ELF-1 (cell line): ENCODE measurements around the gene PLTP.

Experiments used
- DNase-seq: peaks from one replicate; pipeline ENCODE4 v3.0.0-alpha.2; 2016; ENCODE audit warnings: low read depth, low spot score

PLTP gene

DNA sequence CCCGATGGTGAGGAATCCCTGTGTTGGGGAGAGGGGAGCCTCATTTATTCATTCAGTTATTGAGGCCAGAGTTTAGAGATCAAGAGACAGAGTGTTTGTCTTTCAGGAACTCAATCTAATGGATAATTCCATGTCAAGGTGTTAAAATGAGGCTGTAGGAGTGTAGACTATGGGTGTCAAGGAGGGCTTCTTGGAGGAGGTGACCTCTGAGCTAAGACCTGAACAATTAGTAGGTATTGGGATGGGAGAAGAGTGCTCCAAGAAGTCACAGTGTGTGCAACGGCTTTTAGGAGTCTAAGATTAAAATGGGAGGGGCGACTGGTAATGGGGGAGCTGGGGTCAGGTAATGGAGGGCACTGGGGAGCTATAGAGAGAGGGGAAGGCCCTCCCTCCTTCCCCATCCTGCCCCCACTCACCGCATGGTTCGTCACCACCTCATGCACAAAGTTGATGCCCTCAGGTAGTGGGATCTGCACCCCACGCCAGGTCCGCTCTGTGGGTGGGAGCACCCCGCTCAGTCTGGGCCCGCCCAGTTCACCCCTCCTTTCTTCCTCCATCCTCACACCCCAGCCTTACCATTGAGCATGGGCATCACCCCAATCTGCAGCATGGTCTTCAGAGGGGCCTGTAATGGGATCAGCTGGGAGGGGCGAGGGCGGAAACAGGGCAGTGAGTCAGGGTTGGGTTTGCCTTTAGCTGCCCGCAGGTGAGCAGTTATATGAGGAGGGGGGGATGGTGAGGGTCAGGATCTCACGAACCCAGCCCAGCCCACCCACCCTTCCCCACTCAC lies 12.7 kb downstream of the PLTP start:
- no peak for DNase-seq

GRCh38 chr20:45898285-45898684 lies 13.7 kb downstream of the PLTP start:
- no peak for DNase-seq

- DNase-seq, result no peak
These were observed 14.3 kb downstream of the PLTP start for GRCh38 chr20:45897692-45898091.

DNA sequence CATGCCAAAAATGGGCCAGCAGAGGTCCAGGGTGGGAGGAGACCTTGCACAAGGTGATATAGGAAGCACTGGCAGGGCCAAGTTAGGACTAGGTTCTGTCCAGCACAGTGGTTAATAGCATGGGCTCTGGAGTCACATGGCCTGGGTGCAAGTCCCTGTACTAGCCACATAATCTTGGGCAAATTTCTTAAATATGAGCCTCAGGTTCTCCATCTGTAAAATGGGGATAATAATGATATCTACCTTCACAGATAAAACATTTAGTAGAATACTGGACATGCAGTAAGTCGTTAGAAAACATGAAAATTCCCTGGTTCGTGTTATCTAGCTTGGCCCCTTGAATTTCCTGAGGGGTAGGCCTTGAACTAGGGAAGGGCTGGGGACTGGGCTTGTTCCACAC lies 14.7 kb downstream of the PLTP start:
- no peak for DNase-seq

GRCh38 chr20:45896641-45897161 lies 15.3 kb downstream of the PLTP start:
- no peak for DNase-seq

DNA sequence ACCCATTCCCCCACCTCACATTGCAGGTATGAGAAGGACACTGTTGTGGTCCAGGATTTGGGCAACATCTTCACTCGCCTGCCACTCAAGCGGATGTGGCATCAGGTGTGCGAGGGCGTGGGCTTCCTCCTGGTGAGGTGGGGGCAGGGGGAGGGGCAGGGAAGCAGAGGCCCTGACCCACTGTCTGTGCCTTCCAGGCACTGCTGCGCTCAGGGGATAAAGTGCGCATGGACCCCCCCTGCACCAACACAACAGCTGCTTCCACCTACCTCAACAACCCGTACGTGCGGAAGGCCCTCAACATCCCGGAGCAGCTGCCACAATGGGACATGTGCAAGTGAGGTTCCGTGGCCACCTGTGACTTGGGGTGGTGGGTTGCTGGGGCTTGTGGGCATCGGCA lies 17.2 kb downstream of the PLTP start:
- no peak for DNase-seq

DNA sequence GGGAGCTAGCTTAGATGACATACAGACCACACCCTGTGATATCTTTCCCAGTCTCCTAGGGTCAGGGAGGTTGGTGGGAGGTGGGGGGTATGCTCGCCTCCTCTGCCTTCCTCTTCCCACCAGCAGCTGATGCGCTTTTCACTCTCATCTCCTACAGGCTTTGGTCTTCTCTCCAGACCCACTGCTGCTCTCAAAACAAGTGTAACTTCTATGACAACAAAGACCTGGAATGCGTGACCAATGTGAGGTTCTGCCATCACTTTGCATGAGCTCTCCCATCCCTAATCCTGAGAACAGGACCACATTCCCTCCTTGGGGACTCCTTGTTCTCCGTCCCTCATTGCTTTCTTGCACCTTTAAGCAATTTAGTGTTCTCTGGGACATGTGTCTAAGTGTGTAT lies 18.1 kb downstream of the PLTP start:
- peak; percentile 37 for DNase-seq

DNA sequence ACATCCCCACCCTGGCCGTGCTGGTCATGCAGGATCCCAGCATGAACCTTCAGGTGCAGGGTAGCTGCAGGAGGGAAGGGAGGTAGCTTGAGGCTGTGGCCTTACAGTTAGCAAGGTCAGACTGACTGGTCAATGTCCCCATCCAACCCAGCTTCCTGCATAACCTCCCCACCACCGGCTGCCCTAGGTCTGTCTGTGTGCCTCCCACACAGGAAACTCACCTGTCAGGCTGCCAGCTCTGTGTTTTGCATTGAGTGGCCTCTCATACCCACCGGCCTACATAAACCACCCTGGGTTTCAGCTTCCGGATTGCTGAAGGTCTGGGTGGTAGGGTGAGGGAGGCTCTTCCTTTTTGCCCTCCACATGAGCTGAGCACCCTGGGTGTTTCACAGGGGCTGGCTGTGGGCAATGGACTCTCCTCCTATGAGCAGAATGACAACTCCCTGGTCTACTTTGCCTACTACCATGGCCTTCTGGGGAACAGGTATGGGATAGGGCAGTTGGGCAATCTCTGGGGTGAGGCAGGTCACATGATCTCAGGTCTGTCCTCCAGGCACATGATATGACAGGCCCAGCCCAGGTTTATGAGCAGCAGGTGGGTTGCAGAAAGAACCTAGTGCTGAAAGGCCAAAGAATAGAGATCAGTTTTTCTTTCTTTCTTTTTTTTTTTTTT lies 19.0 kb downstream of the PLTP start:
- DNase-seq, result no peak

- peak; percentile 19 for DNase-seq
These were observed 19.7 kb downstream of the PLTP start for GRCh38 chr20:45892049-45892825.

GRCh38 chr20:45890985-45891983 lies 20.7 kb downstream of the PLTP start, which contains the start of the genes CTSA and NEURL2:
CTSA (plus strand) TSS chr20:45891335; CDS start chr20:45891569, 234 bp downstream.
NEURL2 (minus strand) TSS chr20:45891208; CDS start chr20:45890991, 217 bp downstream.
- peak; percentile 95 for DNase-seq

DNA sequence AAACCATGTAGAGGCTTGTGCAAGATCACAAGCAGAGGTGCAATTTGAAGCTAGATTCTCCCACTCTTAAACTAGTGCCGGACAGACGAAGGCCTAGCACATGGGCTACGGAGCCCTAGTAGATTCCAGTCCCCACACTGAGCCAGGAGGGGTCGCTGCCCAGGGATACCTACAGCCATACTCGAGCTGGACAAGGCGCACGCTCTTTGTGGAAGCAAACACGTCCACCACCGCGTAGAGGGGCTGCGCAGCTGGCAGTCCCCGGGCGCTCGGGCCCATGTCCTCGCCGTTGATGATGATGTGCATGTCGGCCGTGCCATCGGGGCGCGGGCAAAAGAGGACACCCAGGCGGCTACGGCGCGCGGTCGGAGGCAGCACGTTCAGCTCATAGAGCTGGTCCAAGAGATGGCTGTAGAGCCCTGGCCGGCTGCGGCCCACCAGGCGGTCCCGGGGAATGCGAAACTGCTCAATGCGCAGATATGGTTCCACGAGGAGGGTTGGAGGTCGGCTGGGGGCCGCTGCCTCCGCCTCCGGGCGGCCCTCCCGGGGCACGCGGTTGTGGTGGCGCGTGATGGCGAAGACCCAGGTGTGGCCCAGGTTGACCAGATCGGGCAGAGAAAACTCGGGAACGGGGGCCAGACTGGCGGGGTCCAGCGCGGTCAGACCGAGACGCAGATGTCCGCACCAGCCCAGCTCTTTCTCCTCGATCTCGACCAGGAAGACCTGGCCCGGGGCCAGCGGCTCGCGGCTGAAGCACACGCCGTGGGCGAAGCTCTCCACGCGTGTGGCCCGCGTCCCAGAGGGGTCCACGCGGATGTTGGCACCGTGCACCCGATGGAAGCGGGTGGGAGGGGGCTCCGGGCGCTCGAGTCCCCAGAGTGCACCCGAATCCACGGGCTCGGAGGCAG lies 21.6 kb downstream of the PLTP start:
- peak; percentile 89 for DNase-seq

DNA sequence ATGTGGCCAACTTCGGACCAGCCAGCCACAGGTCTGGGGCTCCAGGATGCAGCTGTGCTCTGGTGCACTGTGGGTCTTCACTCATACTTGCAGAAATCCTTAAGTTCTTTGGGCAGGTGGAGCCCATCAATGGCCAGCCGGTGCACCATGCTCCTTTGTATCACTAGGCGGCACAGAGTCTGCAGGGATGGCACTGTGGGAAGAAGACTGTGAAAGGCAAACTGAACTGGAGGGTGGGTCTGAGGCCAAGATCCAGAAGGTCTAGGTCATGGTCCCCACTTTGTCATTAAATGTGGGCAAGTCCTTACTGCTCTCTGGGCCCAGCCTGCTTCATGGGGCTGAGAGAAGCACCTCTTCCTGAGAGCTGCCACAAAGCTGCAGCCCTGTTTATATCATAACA lies 23.3 kb downstream of the PLTP start:
- DNase-seq, result no peak

- DNase-seq, result no peak
These were observed 24.6 kb downstream of the PLTP start, which contains the start of gene SPATA25 for GRCh38 chr20:45887346-45887715. SPATA25 (minus strand) TSS chr20:45887622; CDS start chr20:45887590, 32 bp downstream.

DNA sequence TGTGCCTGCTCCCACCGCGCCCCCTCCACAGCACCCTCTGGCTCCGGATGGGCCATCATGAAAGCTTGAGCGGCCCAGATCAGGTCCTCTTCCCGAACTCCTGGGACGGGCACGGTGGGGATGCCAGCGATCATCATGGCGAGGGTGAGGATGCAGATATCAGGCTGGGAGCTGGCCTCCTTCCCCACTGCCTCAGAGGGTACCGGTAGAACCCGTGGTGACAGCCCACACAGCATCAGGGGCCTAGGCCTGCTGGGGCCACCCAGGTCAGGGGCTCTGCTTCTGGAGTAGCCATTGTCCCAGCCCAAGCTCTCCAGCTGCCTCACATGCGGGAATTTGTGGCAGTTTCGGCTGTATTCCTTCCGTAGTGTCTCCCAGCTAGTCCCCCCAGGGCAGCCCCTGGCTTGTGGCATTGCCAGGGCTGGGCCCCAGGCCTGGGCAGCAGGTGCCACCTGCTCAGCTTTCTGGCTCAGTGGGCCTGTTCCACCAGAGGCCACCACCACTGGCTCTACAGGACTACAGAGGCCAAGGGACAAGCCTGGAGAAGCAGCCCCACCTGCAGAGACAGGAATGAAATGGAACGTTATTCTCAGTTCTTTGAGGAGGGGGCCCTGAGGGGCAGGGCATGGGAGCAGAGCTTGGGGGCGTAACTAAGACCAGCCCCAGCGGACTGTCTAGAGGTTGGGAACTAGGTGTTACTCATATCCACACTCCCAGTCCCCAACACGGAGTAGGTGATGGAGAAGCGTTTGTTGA lies 25.2 kb downstream of the PLTP start:
- no peak for DNase-seq

- no peak for DNase-seq
These were observed 28.9 kb downstream of the PLTP start for GRCh38 chr20:45883100-45883469.

DNA sequence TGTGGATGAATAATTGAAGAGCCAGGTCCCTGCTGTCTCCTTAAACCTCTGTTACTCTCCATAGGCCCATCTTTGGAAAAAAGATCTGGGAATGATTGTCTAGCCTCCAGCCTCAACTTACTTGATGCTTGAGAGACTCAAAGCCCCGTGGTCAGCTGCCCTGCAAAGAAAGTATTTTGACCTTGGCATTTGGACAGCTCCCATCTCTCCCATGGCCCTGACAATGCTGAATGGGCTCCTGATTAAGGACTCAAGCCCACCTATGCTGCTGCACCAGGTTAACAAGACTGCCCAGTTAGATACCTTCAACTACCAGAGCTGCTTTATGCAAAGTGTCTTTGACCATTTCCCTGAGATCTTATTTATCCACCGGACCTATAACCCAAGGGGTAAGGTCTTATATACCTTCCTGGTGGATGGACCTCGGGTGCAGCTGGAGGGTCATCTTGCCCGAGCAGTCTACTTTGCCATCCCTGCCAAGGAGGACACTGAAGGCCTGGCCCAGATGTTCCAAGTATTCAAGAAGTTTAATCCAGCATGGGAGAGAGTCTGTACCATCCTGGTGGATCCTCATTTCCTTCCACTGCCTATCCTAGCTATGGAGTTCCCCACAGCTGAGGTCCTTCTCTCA lies 29.4 kb downstream of the PLTP start:
- no peak for DNase-seq

GRCh38 chr20:45880988-45881788 lies 30.8 kb downstream of the PLTP start, which contains the start of gene ZSWIM1:
ZSWIM1 (plus strand) TSS chr20:45881227; CDS start chr20:45882593, 1,366 bp downstream.
- peak; percentile 100 for DNase-seq
